Neural cell (in vitro differentiated cells): Measurements from ENCODE around the gene TSPAN15. TPM values are rescaled to one million over a fixed set of nuclear protein-coding genes. Genes with fewer than 3 reads are reported as not detected.
"Not testable (repeated sequence)": the region's sequence is repeated elsewhere in the genome, so short reads cannot be mapped to it uniquely, and the experiment has no call there.

Experiments
- H2AFZ ChIP-seq: fragments of 200-600, 300-800 bp; sonication (generic), shearing (Covaris generic); 2 replicates; pipeline ENCODE4 v1.6.0; 2014; ENCODE audit warnings: low read depth, mild to moderate bottlenecking, antibody characterized with exemption, low read length, moderate library complexity
- H3F3A ChIP-seq: fragments of 200-600 bp; shearing (Covaris generic); 2 replicates; pipeline ENCODE4 v1.6.1; 2016; ENCODE audit warnings: mild to moderate bottlenecking, moderate library complexity, mixed read lengths, antibody characterized with exemption, low read length; ENCODE audit not compliant: insufficient read depth, poor library complexity, severe bottlenecking
- H3K27ac ChIP-seq: fragments of 200-600, 300-800 bp; sonication (generic), shearing (Covaris generic); 2 replicates; pipeline ENCODE4 v1.5.1; 2014; ENCODE audit warnings: mild to moderate bottlenecking, low read length, moderate library complexity
- H3K27me3 ChIP-seq: fragments of 300-800, 200-600 bp; sonication (generic), shearing (Covaris generic); 2 replicates; pipeline ENCODE4 v1.6.0; 2014; ENCODE audit warnings: mild to moderate bottlenecking, low read depth, low read length, moderate library complexity; ENCODE audit not compliant: insufficient read depth
- H3K36me3 ChIP-seq: fragments of 300-800, 200-600 bp; sonication (generic), shearing (Covaris generic); 2 replicates; pipeline ENCODE4 v1.5.1; 2014; ENCODE audit warnings: mild to moderate bottlenecking, antibody characterized with exemption, low read length, moderate library complexity; ENCODE audit not compliant: insufficient read depth
- H3K4me2 ChIP-seq: fragments of 300-800, 200-600 bp; sonication (generic), shearing (Covaris generic); 2 replicates; pipeline ENCODE4 v1.6.0; 2014; ENCODE audit warnings: mild to moderate bottlenecking, low read length
- H3K4me3 ChIP-seq: fragments of 300-800, 200-600 bp; sonication (generic), shearing (Covaris generic); 2 replicates; pipeline ENCODE4 v1.5.1; 2014; ENCODE audit warnings: mild to moderate bottlenecking, low read length, moderate library complexity
- H3K79me2 ChIP-seq: fragments of 200-600 bp; shearing (Covaris generic); replicated peaks from 2 replicates; pipeline ENCODE4 v1.6.0; 2014; ENCODE audit warnings: mild to moderate bottlenecking, low read length, moderate library complexity; ENCODE audit not compliant: insufficient read depth
- H3K9ac ChIP-seq: fragments of 300-800, 200-600 bp; sonication (generic), shearing (Covaris generic); 2 replicates; pipeline ENCODE4 v1.6.1; 2016; ENCODE audit warnings: mild to moderate bottlenecking, low read length, mixed read lengths
- H3K9me2 ChIP-seq: fragments of 200-600 bp; shearing (Covaris generic); 2 replicates; pipeline ENCODE4 v1.6.1; 2016; ENCODE audit warnings: mild to moderate bottlenecking, low read length, mixed read lengths; ENCODE audit not compliant: insufficient read depth
- H3K9me3 ChIP-seq: fragments of 200-600, 300-800 bp; sonication (generic), shearing (Covaris generic); 2 replicates; pipeline ENCODE4 v1.6.1; 2016; ENCODE audit warnings: mild to moderate bottlenecking, mixed run types, low read length, moderate library complexity, mixed read lengths
- H4K20me1 ChIP-seq: fragments of 200-600 bp; shearing (Covaris generic); 2 replicates; pipeline ENCODE4 v1.6.1; 2016; ENCODE audit warnings: mild to moderate bottlenecking, mixed run types; ENCODE audit not compliant: insufficient read depth
- CTCF ChIP-seq: fragments of 450-650 bp; IDR thresholded peaks from 2 replicates; pipeline ENCODE4 v1.5.1; 2014; ENCODE audit warnings: antibody characterized with exemption, mild to moderate bottlenecking, moderate library complexity; ENCODE audit not compliant: poor library complexity, severe bottlenecking
- EP300 ChIP-seq: fragments of 450-650 bp; conservative IDR thresholded peaks from 2 replicates; pipeline ENCODE4 v1.6.1; 2014; ENCODE audit warnings: antibody characterized with exemption, mild to moderate bottlenecking, moderate library complexity; ENCODE audit not compliant: poor library complexity, severe bottlenecking
- EZH2 ChIP-seq: fragments of 200-600, 300-800 bp; shearing (Covaris generic), sonication (generic); IDR thresholded peaks from 2 replicates; pipeline ENCODE4 v1.6.1; 2014; ENCODE audit warnings: antibody characterized with exemption, low read length, borderline replicate concordance, mild to moderate bottlenecking; ENCODE audit not compliant: insufficient read depth, poor library complexity, severe bottlenecking
- MXI1 ChIP-seq: fragments of 450-650 bp; conservative IDR thresholded peaks from 2 replicates; pipeline ENCODE4 v1.6.1; 2014; ENCODE audit warnings: antibody characterized with exemption, mild to moderate bottlenecking; ENCODE audit not compliant: poor library complexity, severe bottlenecking
- POLR2AphosphoS5 ChIP-seq: IDR thresholded peaks from 2 replicates; pipeline ENCODE4 v1.6.1; 2012
- RAD21 ChIP-seq: fragments of 450-650 bp; conservative IDR thresholded peaks from 2 replicates; pipeline ENCODE4 v1.6.1; 2014; ENCODE audit warnings: antibody characterized with exemption, mild to moderate bottlenecking, moderate library complexity
- SMC3 ChIP-seq: fragments of 450-650 bp; conservative IDR thresholded peaks from 2 replicates; pipeline ENCODE4 v1.6.1; 2014; ENCODE audit warnings: antibody characterized with exemption, mild to moderate bottlenecking, moderate library complexity; ENCODE audit not compliant: poor library complexity
- TAF1 ChIP-seq: IDR thresholded peaks from 2 replicates; pipeline ENCODE4 v1.6.1; 2012; ENCODE audit warnings: low read depth
- polyA plus RNA-seq: library from polyadenylated mRNA; depleted of rRNA; stranded (reverse); fragments of >200 nt; gene quantifications from 2 replicates; pipeline ENCODE4 v1.2.3, GENCODE V29; 2014
- TF ChIP-seq, protein P1 (sequence below): IDR thresholded peaks from 2 replicates; pipeline ENCODE4 v1.6.1; 2012; ENCODE audit warnings: borderline replicate concordance

The TSPAN15 gene
- polyA plus RNA-seq, 1 donor from 2014 or later: 1.2 TPM

DNA sequence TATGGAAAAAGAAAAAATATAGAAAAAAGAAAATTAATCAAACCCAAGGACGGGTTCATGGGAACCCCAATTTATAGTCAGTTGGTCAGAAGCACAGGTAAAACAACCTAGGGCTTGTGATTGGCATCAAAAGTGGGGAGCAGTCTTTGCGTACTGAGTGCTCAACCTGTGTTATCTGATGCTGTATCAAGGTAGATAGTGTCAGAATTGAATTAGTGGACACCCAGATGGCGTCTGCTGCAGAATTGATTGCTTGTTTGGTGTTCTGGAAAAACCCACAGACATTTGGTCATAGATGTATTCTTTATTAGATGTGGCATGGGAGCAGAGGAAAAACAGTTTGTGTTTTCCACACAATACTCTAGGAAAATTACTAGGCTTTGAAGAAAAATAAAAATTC, 82.4 kb downstream of the TSPAN15 start:
- H3K4me3 ChIP-seq: no peak overlapping the region
- TF ChIP-seq EZH2 (no peak), EP300 (no peak), CTCF (no peak), RAD21 (no peak), SMC3 (no peak), TAF1 (no peak), MXI1 (no peak), POLR2AphosphoS5 (no peak)
- TF ChIP-seq, protein P1, sequence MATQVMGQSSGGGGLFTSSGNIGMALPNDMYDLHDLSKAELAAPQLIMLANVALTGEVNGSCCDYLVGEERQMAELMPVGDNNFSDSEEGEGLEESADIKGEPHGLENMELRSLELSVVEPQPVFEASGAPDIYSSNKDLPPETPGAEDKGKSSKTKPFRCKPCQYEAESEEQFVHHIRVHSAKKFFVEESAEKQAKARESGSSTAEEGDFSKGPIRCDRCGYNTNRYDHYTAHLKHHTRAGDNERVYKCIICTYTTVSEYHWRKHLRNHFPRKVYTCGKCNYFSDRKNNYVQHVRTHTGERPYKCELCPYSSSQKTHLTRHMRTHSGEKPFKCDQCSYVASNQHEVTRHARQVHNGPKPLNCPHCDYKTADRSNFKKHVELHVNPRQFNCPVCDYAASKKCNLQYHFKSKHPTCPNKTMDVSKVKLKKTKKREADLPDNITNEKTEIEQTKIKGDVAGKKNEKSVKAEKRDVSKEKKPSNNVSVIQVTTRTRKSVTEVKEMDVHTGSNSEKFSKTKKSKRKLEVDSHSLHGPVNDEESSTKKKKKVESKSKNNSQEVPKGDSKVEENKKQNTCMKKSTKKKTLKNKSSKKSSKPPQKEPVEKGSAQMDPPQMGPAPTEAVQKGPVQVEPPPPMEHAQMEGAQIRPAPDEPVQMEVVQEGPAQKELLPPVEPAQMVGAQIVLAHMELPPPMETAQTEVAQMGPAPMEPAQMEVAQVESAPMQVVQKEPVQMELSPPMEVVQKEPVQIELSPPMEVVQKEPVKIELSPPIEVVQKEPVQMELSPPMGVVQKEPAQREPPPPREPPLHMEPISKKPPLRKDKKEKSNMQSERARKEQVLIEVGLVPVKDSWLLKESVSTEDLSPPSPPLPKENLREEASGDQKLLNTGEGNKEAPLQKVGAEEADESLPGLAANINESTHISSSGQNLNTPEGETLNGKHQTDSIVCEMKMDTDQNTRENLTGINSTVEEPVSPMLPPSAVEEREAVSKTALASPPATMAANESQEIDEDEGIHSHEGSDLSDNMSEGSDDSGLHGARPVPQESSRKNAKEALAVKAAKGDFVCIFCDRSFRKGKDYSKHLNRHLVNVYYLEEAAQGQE: no peak
- no peaks in the 10 kb centered on the region for H3K9me2 ChIP-seq
- no peaks in the 10 kb centered on the region for H3K79me2 ChIP-seq
- H3K27ac ChIP-seq: no peak overlapping the region
- no peak overlapping the region for H2AFZ ChIP-seq
- H3K36me3 ChIP-seq: no peaks in the 10 kb centered on the region
- H3K4me2 ChIP-seq: no peak overlapping the region
- H4K20me1 ChIP-seq: no peaks in the 10 kb centered on the region
- H3K9ac ChIP-seq: no peak overlapping the region
- no peaks in the 10 kb centered on the region for H3K27me3 ChIP-seq
- no peaks in the 10 kb centered on the region for H3K9me3 ChIP-seq
- no peaks in the 10 kb centered on the region for H3F3A ChIP-seq

DNA sequence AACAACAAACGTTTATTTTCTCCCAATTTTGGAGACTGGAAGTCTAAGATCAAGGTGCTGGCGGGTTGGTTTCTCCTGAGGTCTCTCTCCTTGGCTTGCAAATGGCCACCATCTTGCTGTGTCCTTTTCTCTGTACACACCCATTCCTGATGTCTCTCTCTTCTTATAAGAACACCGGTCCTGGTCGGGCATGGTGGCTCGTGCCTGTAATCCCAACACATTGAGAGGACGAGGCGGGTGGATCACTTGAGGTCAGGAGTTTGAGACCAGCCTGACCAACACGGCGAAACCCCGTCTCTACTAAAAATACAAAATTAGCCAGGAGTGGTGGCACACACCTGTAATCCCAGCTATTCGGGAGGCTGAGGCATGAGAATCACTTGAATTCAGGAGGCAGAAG, 85.3 kb downstream of the TSPAN15 start:
- H2AFZ ChIP-seq, H3K27me3 ChIP-seq, H3K4me3 ChIP-seq, H3K27ac ChIP-seq, H3F3A ChIP-seq, H3K79me2 ChIP-seq, H3K9me2 ChIP-seq, H3K9ac ChIP-seq, H3K36me3 ChIP-seq, H3K9me3 ChIP-seq, H3K4me2 ChIP-seq, H4K20me1 ChIP-seq: not testable (repeated sequence)

DNA sequence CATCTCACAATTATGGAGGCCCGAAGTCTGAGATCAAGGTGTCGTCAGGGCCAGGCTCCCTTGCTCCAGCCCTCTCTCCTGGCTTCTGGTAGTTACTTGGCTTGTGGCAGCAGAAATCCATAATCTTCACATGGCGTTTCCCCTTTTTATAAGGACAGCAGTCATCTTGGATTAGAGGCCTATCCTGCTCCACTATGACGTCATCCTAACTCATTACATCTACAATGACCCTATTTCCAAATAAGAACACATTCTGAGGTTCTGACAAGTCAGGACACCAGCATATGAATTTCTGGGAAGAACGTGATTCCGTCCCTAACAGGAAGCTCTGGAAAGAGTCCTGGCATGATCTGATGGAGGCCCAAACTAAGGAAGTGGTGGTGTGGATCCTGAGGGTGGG, 86.2 kb downstream of the TSPAN15 start:
- no peak overlapping the region for H3K4me3 ChIP-seq
- H3K9me3 ChIP-seq: peaks cover 6% of the 10 kb centered on the region
- TF ChIP-seq CTCF: no peak
- no peak for TF ChIP-seq POLR2AphosphoS5
- no peak for TF ChIP-seq SMC3
- TF ChIP-seq TAF1: no peak
- no peaks in the 10 kb centered on the region for H3K9me2 ChIP-seq
- no peaks in the 10 kb centered on the region for H3K79me2 ChIP-seq
- no peak overlapping the region for H2AFZ ChIP-seq
- no peaks in the 10 kb centered on the region for H4K20me1 ChIP-seq
- H3K27ac ChIP-seq: no peak overlapping the region
- no peak overlapping the region for H3K4me2 ChIP-seq
- no peak overlapping the region for H3K9ac ChIP-seq
- no peaks in the 10 kb centered on the region for H3F3A ChIP-seq
- H3K27me3 ChIP-seq: no peaks in the 10 kb centered on the region
- no peaks in the 10 kb centered on the region for H3K36me3 ChIP-seq
